Tibial nerve (tissue), 4 donors: Measurements from ENCODE around the gene C1orf159.

ENCODE experiments used
- EP300 ChIP-seq, 2 donors: sonication (generic); formaldehyde crosslinking; IDR thresholded peaks; one replicate each; pipeline ENCODE4 v1.6.1; 2017; ENCODE audit warnings: antibody characterized with exemption in 2 of 2, mild to moderate bottlenecking in 1 of 2
- POLR2A ChIP-seq, 2 donors: fragments of 450-650 bp; IDR thresholded peaks; one replicate each; pipeline ENCODE4 v1.6.1; 2017; ENCODE audit warnings: antibody characterized with exemption in 2 of 2, mild to moderate bottlenecking in 2 of 2, moderate library complexity in 2 of 2
- TF ChIP-seq, protein P1 (sequence below), 5 experiments: fragments of 200-600 bp in 3 of 5; fragments of 450-650 bp in 2 of 5; sonication (generic) in 3 of 5; IDR thresholded peaks; one replicate each; pipeline ENCODE4 v1.5.1; 2016 to 2019; ENCODE audit warnings: antibody characterized with exemption in 5 of 5, mild to moderate bottlenecking in 3 of 5, moderate library complexity in 2 of 5

DNA sequence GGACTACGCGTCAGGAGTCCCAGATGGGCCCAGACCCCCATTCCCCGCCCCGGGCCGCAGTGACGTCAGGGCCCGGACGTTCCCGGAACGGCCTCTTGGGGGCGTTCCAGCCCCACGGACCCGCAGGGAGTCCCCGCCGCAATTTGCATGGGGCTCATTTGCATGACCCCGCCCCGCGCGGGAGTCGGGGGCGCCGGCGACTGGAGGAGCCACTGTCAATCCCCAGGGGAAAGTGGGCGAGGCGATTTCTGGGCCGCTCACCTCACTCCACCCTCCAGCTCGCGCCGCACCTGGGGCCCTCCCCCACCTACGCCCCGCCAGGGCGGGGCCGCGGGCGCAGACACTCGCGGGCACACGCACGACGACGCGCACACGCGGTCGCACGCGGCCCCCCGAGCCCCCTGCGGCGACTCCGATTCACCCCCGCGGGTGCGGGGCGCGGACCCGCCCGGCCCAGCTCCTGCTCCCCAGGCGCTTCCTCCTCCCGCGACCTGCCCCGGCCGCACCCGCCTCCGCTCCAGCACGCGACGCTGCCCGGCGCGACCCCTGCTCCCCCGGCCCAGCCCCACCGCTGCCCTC is 82.8 kb downstream of the C1orf159 start:
- no peak for TF ChIP-seq POLR2A (IDR thresholded peaks at IDR 0.05)
- TF ChIP-seq, protein P1, sequence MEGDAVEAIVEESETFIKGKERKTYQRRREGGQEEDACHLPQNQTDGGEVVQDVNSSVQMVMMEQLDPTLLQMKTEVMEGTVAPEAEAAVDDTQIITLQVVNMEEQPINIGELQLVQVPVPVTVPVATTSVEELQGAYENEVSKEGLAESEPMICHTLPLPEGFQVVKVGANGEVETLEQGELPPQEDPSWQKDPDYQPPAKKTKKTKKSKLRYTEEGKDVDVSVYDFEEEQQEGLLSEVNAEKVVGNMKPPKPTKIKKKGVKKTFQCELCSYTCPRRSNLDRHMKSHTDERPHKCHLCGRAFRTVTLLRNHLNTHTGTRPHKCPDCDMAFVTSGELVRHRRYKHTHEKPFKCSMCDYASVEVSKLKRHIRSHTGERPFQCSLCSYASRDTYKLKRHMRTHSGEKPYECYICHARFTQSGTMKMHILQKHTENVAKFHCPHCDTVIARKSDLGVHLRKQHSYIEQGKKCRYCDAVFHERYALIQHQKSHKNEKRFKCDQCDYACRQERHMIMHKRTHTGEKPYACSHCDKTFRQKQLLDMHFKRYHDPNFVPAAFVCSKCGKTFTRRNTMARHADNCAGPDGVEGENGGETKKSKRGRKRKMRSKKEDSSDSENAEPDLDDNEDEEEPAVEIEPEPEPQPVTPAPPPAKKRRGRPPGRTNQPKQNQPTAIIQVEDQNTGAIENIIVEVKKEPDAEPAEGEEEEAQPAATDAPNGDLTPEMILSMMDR (IDR thresholded peaks at IDR 0.05): peak; percentile 64 to 80 (median 77)
- no peak for TF ChIP-seq EP300 (IDR thresholded peaks at IDR 0.05)
